ENCODE data around the gene GPR141.

The GPR141 gene

DNA sequence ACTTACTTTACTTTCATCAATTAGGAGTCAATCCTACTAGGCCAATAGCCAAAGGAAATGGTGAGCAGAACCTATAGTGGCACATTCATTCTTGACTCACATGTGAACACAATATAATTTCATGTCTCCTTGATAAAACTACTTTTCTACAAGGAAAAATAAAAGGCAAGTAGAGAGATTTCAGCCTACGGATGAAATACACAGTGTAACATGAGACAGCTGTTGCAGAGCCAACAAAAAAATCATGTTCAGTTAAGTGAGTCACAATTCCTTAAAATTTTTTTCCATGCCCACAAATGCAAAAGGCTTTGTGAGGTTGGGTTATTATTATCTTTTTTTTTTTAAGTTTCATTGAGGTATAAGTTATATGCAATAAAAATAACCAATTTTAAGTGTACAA, 54.8 kb downstream of the GPR141 start:
- no peak for FAIRE-seq

DNA sequence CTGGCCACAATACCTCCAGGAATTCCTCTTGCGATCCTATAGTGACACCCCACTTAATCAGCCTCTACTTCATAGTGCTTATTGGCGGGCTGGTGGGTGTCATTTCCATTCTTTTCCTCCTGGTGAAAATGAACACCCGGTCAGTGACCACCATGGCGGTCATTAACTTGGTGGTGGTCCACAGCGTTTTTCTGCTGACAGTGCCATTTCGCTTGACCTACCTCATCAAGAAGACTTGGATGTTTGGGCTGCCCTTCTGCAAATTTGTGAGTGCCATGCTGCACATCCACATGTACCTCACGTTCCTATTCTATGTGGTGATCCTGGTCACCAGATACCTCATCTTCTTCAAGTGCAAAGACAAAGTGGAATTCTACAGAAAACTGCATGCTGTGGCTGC, 56.8 kb downstream of the GPR141 start:
- FAIRE-seq: no peak

DNA sequence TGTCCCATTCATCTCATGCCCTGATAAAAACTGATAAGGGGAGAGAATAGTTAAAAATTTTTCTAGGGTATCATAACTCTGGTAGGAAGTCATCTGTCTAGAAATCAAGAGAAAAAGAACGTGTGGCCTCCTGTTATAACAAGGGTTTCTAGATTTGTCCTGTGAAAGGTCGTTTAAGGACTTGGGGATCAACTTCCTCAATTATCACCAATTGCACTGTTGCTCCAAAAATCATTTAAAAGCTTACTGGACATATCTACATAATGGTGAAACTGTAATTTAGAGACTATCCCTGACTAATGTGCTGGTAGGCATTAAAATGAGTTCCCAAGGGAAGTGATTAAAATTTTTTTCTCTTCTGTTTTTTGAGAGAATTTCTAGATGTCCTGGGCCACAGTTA, 58.2 kb downstream of the GPR141 start:
- FAIRE-seq: no peak

DNA sequence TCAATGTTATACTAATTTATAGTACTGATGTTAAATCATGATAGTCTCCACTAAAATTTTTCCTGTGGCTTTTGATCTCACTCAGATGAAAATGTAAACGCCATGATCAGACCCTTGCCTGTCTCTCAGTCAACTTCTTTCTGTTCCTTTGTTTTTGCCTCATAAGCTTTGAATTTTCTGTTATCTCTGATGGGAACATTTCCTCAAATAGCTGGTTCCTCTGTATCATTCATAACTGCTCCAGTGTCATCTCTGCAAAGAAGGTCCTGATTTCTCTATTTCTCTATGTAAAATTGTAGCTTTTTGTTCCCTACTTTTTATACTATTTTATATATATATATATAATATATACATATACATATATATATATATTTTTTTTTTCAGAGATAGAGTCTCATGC, 67.5 kb downstream of the GPR141 start:
- no peak for FAIRE-seq

DNA sequence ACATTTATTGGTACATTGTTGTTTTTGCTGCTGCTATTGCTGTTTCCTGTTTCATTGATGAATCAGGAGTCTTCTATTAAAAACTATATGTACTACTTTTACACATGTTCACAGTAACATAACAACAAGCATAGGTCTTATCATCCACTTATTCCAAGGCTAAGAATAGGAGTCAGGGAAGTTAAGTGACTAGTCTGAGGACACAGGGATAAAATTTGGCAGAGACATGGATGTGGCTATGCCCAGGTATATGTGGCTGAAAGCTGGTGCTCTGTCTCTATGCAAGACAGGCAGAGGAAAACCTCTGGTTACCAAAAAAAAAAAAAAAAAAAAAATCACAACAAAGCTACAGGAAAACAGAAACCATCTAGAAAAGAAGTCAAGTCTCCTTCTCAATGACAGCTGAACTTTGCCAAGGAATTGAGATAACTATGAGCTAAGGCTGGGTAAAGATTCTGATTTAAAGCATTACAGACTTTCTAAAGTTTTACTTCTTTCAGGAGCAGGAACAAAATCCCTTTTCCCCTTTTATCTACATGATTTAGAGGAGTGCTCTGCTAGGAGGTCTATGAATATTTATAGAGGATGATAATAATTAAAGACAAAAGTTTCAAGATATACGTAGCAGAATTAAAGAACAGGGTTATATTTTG, 70.0 kb downstream of the GPR141 start:
- no peak for FAIRE-seq

DNA sequence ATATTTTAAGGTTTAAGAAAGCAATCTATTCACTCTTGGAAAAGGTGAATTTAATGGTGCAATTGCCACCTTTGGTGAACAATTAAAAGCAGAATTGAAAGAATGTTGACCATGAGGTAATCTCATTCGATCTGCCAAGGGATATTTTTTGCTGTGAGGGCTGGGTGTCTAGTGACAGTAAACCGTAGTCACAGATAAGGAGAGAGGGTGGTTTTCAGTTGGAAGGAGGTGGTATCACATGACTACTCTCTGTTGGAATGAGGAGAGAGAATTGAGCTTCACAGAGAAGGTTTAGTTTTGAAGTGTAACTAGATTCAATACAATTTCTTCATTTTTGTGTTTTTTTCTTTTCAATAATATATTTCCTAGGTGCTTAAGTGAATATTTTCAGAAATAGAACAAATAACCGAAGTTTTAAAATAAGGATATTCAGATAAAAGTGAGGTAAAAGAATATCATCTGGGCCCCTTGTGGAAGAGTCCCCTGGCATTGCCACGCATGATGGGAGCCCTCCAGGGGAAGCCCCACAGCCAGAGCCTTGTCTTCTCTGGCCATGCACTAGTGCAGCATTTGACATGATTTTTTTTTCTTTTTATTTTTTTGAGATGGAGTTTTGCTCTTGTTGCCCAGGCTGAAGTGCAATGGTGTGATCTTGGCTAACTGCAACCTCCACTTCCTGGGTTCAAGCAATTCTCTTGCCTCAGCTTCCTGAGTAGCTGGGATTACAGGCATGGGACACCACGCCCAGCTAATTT, 73.4 kb downstream of the GPR141 start:
- FAIRE-seq: no peak

DNA sequence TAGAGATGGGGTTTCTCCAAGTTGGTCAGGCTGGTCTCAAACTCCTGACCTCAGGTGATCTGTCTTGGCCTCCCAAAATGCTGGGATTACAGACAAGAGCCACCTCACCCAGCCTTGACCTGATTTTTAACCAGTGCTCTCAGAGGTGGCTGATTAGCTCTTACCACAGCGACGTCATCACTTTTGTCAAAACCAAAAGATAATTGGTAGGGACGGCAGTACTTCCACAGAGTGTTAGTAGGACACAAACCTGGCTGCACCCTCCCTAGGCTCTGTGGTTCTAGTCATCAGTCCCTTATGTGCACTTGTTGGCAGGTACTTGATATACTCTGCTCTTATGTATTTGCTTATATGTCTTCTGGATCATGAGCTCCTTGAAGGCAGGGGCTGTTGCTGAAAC, 74.0 kb downstream of the GPR141 start:
- FAIRE-seq: no peak

DNA sequence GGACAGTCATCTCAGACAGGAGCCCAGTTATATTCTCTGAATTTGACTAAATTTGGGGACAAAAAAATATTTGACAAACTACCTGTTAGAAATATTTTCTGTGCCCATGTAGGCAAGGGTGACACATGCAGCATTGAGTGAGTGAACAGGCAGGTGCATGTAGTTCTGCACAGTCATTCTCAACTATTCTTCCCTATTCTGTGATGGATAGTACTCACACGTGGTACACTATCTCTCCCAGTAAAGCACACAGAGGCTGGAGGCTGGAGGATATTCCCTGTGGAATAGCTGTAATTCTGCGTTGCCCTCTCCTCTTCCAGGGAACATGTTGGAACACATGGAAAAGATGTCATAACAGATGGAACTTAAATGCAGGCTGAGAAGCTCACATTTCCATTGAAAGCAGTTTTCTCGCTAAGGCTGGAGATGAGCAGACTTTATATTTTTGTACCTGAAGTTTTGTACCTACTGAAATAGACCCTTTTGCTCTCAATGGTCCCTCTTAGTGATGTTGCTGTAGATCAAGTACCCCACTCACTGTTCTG, 75.0 kb downstream of the GPR141 start:
- FAIRE-seq: no peak

DNA sequence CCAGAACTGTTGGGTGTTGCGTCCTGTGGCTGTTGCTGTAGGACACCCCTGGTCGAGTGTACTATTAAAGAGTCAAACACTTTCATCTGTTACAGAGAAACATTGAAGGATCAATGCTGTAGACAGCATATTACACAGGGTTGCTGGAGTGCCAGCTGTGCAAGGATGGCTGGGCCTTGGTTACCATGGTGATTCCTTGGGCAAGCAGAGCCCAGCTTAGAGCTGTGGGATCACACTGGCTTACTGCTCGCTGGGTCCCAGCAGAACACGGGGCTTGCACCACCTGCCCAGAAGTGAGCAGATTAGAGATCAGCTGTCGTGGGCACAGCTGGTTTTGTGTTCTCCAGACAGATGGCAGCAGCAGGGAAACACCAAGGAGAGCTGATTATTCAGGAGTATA, 76.0 kb downstream of the GPR141 start:
- no peak for FAIRE-seq

DNA sequence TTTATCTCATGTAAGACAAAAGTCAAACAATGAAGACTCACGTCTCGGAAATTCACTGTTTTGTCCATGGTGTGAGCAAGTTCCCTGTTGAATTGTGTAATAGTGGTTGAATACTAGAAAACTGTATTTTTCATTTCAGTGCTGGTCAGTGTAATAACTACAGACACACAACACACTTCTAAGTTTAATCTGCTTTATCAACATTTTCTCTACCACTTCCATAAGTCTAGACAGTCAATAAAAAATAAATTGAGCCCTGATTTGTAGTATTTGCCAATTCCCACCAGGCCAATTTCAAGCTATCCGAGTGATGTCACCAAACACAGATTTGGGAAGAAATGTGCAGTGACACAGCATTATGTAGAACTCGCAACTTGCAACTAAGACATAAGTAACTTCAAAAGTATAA, 81.9 kb downstream of the GPR141 start:
- no peak for FAIRE-seq

DNA sequence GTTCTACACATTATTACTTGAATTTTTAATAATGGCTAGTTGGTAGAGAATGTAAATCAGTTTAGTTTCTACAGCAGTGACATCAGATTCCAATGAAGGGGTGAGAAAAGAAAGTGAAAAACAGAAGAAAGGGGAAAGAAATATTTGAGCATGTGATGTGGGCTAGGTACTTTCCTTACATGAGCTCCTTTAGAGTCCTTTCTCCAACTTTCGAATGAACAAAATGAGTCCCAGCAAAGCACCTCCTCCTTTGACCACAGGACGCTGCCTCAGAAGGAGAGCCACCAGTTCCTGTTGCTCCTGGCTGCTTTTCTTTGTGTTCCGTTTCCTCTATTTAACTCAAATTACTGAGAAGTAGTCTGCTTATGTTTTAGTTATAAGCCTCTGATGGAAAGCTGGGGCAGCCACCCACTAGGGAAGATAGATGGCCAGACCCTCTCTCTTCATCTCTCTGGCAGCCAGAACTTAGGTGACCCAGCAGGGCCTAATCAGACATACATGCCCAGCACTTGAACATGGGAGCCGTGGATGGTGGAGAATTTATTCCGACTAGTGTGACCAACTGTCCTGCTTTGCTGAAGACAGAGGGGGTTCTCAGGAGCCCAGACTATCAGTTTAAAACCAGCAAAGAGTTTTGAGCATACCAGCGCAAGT, 82.4 kb downstream of the GPR141 start:
- no peak for FAIRE-seq

DNA sequence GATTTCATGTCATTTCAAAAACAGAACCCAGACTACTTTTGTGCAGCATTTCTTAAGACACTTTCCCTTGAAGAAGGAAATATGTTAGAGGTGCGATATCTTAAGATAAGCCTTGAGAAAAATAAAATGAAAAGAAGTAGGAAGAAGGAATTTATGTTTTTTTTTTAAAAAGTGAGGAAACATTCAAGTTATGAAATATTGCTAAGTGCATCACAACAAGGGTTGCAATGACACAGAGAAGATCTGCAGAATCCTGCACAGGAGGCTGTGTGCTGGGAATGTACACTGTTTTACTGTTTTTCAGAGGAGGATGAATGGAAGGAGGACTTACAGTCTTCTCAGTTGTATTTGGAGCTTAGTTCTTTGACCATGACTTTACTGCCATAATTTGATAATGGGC, 85.0 kb downstream of the GPR141 start:
- no peak for FAIRE-seq

DNA sequence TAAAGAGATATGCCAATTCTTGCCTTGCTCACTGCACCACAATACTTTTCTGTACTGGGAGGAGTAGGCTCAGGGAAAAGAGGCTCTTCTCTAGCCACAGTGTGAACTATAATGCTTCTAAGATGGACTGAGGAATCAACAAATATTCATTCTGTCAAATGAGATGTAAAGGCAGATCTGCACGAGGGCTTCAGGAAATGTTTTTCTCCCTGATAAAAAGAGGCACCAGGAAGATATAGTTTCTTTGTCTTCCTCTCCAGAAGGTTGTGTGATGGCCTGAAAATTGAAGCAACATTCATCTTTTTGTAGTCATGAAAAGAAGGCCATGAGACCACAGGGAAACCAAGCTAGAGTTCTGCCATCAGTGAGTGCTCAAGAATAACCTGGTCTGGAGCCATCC, 85.7 kb downstream of the GPR141 start:
- FAIRE-seq: no peak

DNA sequence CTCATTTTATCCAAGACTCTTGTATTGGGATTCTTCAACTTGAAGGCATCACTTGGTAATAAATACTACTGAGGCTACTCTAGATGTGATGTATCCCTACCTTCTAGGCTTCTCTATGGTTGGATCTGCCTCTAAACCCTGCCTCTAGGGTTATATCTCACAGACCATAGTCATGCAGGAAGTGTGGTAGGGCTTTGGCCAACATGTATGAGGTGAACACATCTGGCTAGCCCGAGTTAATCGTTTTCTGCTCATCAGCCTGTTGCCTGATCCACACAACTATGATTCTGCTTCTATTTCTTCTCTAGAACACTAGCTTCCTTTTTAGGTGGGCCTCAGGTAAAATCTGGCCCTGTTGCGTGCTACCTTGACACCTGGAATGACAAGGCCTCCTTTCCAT, 86.2 kb downstream of the GPR141 start:
- FAIRE-seq: no peak

DNA sequence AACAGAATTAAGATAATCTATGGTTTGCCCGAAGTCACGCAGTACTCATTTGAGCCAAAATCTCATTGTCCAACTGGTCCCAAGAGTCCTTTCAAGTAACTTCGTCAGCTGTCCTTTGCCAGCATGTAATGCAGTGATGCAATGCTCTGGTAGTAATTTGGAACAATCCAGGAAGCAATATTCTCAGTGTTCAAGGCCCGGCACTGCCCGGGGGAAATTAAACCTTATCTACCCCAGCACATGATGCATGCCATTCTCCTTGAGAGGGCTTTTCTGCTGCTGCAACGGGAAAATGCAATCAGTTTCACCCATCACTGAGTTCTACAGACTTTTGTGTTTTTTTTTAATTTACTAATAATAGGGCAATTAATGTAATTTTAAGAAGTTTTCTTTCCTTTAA, 87.3 kb downstream of the GPR141 start:
- no peak for FAIRE-seq

DNA sequence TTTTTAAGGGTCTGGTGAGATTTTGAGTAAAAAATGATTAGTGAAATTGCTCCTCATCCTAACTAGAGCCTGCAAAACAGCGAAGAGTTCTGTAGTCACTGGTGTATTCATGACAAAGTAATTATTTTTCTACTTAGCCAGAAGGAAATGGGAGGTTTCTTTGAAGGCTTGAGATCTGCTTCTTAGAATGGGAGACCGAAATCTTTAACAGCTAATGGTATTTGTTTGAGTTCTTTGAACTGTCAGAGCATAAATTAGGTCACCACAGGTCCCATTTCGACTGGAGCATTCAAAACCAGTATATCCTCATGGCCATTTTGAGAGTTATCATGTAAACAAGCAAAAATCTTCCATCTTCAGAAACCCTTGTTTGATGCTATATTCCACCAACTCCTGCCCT, 87.8 kb downstream of the GPR141 start:
- no peak for FAIRE-seq

DNA sequence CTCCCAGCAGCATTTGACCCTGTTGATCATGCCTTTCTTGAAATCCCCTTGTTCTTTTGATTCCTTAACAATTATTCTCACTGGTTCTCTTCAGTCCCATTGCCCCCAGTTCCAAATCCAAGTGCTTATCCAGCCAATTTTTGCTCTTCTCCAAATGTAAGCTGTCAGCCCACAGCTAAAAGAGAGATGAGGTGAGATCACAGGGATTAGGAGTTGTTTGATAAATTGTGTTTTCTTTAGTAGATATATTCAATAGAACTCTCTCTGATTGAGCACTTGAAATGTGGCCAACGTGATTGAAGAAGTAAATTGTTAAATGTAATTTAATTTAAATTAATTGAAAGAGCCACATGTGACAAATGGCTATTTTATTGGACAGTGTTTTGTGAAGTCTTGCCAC, 88.2 kb downstream of the GPR141 start:
- no peak for FAIRE-seq

DNA sequence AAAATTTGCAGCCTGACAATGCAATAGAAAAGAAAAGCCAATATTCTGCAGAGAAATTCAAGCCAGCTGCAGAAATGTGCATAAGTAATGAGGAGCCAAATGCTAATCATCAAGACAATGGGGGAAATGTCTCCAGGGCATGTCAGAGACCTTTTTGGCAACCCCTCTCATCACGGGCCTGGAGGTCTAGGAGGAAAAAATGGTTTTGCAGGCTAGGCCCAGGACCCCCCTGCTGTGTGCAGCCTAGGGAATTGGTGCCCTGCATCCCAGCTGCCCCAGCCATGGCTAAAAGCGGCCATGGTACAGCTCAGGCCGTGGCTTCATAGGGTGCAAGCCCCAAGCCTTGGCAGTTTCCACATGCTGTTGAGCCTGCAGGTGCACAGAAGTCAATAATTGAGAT, 92.4 kb downstream of the GPR141 start:
- FAIRE-seq: no peak

DNA sequence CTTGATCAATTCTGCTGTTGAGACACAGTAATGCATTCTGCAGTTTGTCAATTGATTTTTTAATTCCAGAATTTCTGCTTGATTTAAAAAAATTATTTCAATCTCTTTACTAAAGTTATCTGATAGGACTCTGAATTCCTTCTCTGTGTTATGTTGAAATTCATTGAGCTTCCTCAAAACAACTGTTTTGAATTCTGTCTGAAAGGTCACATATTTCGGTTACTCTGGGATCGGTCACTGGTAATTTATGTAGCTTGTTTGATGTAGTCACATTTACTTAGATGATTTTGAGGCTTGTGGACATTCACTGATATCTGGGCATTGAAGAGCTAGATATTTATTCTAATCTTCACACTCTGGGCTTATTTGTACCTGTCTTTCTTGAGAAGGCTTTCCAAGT, 97.6 kb downstream of the GPR141 start:
- no peak for FAIRE-seq

DNA sequence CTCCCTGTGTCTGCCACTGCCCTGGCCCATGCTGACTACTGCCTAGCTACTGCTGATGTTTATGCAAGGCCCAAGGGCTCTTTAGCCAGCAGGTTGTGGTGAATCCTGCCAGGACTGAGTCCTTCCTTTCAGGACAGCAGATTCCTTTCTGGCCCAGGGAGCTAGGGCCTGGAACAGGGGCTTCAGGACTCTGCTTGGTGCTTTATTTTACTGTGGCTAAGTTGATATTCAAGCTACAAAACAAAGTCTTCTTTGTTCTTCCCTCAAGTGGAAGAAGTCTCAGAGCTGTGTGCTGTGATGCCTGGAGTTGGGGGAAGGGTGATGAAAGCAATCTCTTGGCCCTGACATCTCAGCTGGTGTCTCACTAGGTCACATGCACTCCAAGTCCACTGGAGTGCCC, 98.6 kb downstream of the GPR141 start:
- FAIRE-seq: no peak

DNA sequence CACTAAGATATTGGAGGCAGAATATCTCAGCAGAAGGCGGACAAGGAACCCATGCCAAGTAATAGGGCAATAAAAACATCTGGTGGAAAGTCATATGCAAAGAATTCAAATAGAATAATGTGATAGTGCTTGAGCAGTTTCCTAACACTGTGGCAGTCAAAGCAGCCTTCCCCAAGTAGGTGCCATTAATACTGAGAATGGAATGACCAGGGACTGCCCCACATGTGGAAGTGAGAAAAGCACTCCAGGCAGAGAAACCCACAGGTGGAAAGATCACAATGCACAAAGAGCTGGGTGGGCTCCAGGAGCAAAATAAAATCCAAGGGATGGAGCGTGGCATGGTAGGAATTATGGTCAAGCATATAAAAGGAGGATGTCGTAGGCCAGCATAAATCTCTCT, 100.4 kb downstream of the GPR141 start:
- FAIRE-seq: no peak

DNA sequence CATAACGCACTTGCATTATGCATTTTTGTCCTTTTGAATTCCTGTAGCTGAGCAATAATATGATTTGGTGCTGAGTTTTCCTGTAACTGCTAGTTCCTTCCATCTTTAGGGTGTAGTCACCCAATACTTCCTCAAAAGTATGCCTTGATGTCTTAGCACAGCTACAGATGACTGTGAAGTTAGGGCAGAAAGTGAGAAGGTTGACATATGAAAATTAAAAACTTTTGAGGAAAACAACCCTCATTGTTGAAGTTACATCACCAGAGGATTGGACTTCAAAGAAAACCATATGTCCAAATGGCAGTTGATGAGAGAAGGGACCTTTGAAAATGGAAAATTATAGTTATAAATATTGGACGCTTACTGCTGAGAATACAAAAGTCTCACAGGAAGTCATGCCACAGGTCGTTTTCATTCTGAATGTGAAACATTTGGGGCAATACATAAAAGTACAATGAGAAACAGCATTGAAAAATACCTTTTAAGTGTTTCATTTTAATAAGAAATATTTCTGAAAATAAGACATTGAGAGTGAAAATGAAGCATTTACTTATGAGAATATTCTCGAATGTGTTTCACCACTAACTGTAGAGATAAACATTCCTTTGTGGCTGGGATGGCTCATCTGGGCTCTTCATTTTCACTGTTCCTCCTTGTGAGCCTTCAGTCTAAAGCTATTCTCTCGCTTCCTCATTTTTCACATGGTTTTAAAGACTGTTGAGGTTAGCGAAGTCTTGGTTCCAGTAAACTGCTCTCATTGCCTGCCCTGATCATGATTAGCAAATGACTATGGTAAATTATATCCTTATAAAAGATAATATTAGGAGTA, 103.4 kb downstream of the GPR141 start:
- no peak for FAIRE-seq
